ENCODE results near the gene ARHGAP26. TPM values are rescaled to one million over a fixed set of nuclear protein-coding genes. Genes with fewer than 3 reads are reported as not detected.

Gene ARHGAP26
- total and polyA plus RNA-seq, 2 donors (not counting 3 experiments of a cell fraction or from before 2014, with no cell fraction given) = 3.1 to 16.2 TPM

GRCh38 chr5:142826741-142827492 lies 56.7 kb downstream of the ARHGAP26 start:
- Histone ChIP-seq H3K4me2 (ENCODE audit: insufficient read depth, low read length) (peak overlapping the region; percentile 68), H3K79me2 (ENCODE audit: control insufficient read depth, insufficient read depth, low read length) (no peaks in the 10 kb centered on the region), H2AFZ (ENCODE audit: low read depth, low read length) (no peak overlapping the region), H4K20me1 (replicated peaks; ENCODE audit: control insufficient read depth, extremely low read depth, insufficient read depth, low read length) (no peaks in the 10 kb centered on the region), H3K9ac (replicated peaks; ENCODE audit: extremely low read depth, insufficient read depth, low read length) (peak overlapping the region; percentile 48), H3K4me1 (ENCODE audit: control insufficient read depth, extremely low read depth, insufficient read depth, low read length) (peaks cover 72% of the 10 kb centered on the region), H3K9me3 (replicated peaks; ENCODE audit: control insufficient read depth, insufficient read depth, low read length) (no peaks in the 10 kb centered on the region), H3K27ac (ENCODE audit: insufficient read depth, low read depth, low read length) (peak overlapping the region; percentile 83), H3K27me3 (ENCODE audit: control insufficient read depth in 2 of 2, insufficient read depth in 2 of 2, low read length in 2 of 2) (no peaks in the 10 kb centered on the region), H3K36me3 (ENCODE audit: control insufficient read depth in 2 of 2, extremely low read depth in 1 of 2, insufficient read depth in 2 of 2, low read length in 2 of 2) (no peaks in the 10 kb centered on the region), H3K4me3 (replicated peaks in 1 of 3; ENCODE audit: insufficient read depth in 1 of 3, low read depth in 1 of 3, low read length in 3 of 3) (peak overlapping the region in 1 of 3 experiments; percentile 20), H3K9me1 (replicated peaks; ENCODE audit: control insufficient read depth, extremely low read depth, insufficient read depth, low read length) (no peaks in the 10 kb centered on the region)
- FAIRE-seq (peak; percentile 94), DNase-seq (ENCODE audit: low read depth, low spot score) (peak; percentile 91)
- intact Hi-C loops (cut with micrococcal nuclease) = loop anchor here (1.0 to 2.0 kb wide), 4 partner anchors 16 to 56 kb away; partner anchors contain the start of gene ARHGAP26
- ChIA-PET POLR2A (interaction anchor here (1.0 kb wide), 1 partner anchor 48 kb away, joined by 3 read pairs; no protein-coding TSS in a partner anchor), CTCF (interaction anchor here (0.8 to 1.9 kb wide), 13 partner anchors 9 to 114 kb away, joined by 3 to 9 read pairs (median 4); partner anchors contain the start of gene ARHGAP26)
- TF ChIP-seq POLR2AphosphoS5 (IDR thresholded peaks at IDR 0.05; ENCODE audit: insufficient read depth, low read depth, low read length) = peak; percentile 66
- TF ChIP-seq, protein P1, sequence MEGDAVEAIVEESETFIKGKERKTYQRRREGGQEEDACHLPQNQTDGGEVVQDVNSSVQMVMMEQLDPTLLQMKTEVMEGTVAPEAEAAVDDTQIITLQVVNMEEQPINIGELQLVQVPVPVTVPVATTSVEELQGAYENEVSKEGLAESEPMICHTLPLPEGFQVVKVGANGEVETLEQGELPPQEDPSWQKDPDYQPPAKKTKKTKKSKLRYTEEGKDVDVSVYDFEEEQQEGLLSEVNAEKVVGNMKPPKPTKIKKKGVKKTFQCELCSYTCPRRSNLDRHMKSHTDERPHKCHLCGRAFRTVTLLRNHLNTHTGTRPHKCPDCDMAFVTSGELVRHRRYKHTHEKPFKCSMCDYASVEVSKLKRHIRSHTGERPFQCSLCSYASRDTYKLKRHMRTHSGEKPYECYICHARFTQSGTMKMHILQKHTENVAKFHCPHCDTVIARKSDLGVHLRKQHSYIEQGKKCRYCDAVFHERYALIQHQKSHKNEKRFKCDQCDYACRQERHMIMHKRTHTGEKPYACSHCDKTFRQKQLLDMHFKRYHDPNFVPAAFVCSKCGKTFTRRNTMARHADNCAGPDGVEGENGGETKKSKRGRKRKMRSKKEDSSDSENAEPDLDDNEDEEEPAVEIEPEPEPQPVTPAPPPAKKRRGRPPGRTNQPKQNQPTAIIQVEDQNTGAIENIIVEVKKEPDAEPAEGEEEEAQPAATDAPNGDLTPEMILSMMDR (IDR thresholded peaks at IDR 0.05; ENCODE audit: extremely low read depth in 1 of 2, insufficient read depth in 1 of 2, low read depth in 1 of 2, low read length in 2 of 2) = no peak
- TF ChIP-seq GATA2 (IDR thresholded peaks at IDR 0.05; ENCODE audit: insufficient read depth, insufficient read length, low read depth, low read length) = peak; percentile 39
- peak; percentile 58 for TF ChIP-seq JUN (IDR thresholded peaks at IDR 0.05; ENCODE audit: borderline replicate concordance, insufficient read depth, insufficient read length, low read depth)
- no peak for TF ChIP-seq MYC (IDR thresholded peaks at IDR 0.05; ENCODE audit: low read depth, low read length)
- TF ChIP-seq EZH2 (IDR thresholded peaks at IDR 0.05; ENCODE audit: borderline replicate concordance, low read depth, low read length, severe bottlenecking) = no peak
- no peak for TF ChIP-seq MAX (IDR thresholded peaks at IDR 0.05; ENCODE audit: insufficient read depth, insufficient read length)
- no peak for TF ChIP-seq POLR2A (IDR thresholded peaks at IDR 0.05; ENCODE audit: low read depth, low read length)
- peak; percentile 92 for TF ChIP-seq FOS (IDR thresholded peaks at IDR 0.05; ENCODE audit: borderline replicate concordance, insufficient read depth, low read length)
- no TSS peak for BruUV-seq (replicated peaks)
- dilution Hi-C loops (cut with MboI; ENCODE audit: extremely low pct_ligation_motif_present, low sequenced_read_pairs) = no loop called here
